ENCODE measurements around the gene RNF220.

Gene RNF220

DNA sequence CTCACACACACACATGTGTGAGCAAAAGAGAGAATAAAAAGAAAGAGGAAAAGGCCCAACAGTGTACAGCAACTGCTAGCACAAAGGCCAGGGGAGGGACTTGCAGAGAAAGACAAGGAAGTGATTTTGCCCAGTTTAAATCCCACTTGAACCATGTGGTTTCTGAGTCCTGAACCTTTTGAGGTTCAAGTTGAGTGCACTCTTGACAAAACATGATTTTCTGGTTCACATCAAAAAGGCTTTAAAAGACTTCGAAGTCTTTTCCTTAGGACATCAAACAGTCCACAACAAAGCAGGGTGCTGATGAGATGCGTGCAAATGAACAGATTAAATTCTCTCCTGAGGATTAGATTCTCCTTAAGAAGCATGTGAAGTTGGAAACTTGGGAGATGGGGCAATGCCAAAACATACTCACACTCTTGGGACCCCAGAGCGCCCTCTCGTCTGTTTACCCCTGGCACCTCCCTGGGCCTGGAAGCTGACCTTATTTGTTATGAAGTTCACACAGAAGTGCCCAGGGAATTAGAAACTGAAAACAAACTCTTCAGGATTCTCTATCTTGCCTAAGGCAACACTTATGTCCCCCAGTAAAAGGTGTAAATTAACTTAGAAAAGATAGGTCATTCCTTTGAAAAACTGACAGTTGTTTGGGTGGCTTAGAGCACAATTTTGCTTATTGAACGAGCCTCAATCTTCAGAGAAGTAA is 31.5 kb downstream of the RNF220 start:
- no peak for DNase-seq (ENCODE audit: low read depth)

DNA sequence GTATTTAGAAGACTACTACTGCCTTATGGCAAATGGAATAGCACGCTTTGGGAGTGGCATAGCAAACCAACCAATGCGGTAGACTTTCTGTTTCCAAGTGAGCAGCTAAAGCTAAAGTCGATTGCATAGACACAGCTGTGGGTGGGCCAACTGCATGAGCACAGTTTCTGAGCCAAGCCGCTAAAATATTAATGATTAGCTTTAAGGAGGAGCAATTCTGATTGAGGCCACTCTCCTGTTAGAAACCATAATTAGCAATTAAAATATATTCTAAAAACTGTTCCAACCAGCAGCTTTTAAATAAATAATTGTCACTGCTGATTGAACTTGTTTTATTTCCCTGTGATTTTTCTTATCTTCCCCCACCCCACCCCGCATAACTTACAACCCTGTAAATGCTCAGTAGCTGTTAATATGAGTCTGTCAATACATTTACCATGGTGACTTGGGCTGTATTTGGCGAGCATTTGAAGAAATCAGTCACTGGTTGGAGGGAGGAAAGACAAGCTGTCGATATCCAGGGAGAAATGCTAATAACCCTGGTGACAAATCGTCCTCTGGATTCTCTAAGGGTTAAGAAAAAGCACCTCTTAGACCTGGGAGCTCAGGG is 32.2 kb downstream of the RNF220 start:
- no peak for DNase-seq (ENCODE audit: low read depth)

DNA sequence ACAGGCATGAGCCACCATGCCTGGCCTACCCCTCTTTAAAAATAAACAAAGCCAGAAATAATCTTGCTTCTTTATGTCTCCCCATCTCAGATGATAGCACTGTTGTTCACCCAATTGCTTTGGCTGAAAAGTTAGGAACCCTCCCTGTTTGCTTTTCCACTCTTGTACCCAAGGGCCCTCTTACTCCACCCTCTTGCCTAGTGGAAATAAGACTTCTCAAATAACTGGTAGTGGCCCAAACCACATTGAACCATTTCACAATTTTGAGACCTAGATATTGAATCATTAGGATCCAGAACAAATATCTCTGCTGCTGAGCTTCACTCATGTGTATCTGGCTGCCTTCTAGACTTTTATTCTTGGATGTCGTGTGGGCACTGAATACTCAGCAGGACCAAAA is 37.7 kb downstream of the RNF220 start:
- DNase-seq (ENCODE audit: low read depth), result no peak

DNA sequence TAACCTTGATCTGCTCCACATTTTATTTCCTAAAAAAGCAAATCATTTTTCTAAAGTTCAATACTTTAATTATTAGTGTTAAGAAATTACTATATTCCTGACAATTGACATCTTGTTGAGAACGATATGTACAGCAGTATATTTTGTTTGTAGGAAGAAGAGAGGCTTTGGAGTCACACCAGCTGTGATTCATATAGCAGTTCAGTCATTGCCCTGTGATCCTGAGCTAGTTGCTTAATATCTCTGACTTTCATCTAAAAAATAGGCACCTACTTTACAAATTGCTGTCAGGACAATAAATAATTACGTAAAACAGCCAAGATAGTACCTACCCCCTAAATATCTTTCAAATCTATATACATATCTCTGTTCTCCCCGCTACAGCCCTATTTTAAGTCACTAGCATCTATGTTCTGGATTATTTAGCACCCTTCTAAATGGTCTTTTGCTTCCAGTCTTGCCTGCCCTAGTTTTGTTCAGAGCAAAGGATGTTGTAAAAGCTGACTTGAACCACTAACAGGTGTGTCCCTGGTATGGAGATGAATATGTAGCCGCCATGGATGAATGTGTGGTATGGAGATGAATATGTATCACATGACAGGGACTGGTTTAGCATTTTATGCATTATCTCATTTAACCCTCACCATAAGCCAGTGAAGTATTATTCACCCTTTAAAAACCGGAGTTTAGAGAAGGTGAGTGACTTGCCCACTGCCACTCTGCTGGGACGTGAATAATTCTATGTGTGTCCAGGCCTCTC is 42.2 kb downstream of the RNF220 start:
- no peak for DNase-seq (ENCODE audit: low read depth)

DNA sequence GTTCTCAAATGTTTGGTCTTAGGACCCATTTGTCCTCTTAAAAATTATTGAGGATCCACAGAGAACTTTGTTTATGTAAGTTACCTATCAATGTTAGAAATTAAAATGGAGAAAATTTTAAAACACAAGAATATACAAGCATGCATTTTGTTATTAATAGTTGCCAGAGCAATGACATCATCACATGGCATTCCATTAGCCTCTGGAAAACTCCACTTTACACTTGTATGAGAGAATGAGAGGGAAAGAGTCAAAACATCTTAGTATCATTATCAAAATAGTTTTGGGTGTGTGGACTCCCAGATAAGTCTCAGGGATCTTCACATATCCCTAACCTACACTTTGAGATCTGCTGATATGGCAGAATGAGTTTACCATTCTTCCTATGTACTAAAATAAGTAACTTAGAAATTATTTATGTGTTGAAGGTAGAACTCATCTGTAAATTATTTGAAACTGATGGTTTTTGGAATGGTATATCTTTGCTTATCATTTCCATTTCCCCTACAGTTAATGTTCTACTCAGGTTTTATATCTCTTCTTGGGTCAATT is 48.8 kb downstream of the RNF220 start:
- DNase-seq (ENCODE audit: low read depth), result no peak

DNA sequence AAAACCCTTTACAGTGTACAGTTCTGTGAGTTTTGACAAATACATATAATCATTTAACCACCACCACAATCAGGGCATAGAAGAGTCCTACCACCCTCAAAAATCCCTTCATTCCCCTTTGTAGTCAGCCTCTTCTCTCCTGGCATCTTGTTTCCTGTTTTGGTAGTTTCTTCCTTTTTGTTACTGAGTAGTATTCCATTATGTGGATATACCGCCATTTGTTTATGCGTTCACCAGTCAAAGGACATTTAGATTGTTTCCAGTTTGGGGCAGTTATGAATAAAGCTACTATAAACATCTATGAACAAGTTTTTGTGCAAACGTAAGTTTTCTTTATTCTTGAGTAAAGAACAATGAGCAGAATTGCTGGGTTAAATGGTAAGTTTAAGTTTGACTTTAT is 49.6 kb downstream of the RNF220 start:
- DNase-seq (ENCODE audit: low read depth), result no peak

DNA sequence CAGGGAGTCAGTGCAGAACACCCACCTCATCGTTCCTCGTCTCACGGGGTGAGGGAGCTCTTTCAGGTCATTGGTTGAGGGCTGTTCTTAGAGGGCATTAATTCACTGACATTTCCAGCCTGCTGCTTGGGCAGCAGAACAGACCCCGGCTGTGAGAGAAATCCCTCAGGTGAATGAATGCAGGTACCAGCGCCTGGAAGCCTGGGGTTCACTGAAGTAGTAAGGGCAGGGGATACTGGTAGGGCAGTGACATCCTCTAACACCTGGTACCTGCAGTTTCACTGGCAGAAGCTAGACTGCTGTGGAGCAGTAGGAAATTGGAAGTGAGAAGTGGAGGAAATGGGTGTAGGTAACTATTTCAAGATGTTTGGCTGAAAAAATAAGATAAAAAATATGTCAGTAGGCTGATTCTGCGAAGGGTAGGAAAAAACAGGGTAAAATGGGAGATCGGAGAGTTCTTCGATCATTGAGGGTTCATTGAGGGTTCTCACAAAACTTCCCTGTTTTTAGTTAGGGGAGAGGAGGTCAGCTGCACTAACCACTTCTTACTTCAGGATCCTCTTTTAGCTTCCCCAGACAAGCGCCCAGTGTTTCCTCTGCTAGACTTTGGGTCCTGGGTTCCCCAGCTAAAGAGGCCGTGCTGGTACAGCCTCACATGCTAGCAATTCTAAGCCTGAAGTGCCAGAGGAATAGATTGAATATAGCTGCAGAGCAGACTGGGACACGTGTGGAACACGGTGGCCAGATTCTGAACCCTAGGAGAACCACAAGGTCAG is 55.2 kb downstream of the RNF220 start:
- no peak for DNase-seq (ENCODE audit: low read depth)

DNA sequence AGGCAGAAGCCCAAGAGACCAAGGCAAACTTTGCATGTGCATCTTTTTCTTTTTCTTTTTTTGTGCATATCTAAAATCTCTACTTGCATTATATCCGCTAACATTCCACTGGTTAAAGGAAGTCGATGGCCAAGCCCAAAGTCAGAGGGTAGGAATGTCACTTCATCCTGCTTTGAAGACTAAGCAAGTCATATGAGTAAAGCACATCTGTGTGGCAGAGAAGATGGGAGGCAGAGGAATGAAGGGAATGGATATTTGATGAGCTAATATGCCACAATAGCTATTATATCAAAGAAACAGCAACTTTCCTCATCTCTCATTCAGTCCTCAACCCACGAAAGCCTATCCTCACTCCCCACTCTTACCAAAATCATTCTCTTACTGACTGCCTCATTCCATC is 59.3 kb downstream of the RNF220 start:
- no peak for DNase-seq (ENCODE audit: low read depth)

DNA sequence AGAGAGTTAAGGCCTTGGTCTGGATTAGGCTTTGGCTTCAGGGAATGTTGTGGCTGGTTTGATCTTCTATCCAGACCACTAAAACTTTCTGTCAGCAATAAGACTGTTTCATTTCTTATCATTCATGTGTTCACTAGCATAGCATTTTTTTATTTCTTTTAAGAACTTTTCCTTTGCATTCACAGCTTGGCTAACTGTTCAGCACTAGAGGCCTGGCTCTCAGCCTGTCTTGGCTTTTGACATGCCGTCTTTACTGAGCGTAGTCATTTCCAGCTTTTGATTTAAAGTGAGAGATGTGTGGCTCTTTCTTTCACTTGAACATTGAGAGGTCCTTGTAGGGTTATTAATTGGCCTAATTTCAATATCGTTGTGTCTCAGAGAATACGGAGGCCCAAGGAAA is 62.5 kb downstream of the RNF220 start:
- no peak for DNase-seq (ENCODE audit: low read depth)

DNA sequence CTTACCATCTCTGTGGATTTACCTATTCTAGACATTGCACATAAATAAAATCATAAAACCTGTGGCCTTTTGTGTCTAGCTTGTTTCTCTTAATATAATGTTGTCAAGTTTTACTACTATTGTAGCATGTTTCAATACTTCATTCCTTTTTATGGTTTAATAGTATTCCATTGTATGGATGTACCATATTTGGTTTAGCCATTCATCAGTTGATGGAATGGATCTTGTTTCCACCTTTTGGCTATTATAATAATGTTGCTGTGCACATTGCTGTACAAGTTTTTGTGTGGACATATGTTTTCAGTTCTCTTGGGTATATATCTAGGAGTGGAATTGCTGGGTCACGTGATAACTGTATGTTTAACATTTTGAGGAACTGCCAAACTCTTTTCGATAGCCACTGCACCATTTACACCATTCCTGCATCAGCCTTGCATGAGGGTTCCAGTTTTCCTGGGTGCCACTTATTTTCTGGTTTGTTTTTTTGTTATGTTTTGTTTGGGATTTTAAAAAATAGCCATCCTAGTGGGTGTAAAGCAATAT is 66.9 kb downstream of the RNF220 start:
- no peak for DNase-seq (ENCODE audit: low read depth)

DNA sequence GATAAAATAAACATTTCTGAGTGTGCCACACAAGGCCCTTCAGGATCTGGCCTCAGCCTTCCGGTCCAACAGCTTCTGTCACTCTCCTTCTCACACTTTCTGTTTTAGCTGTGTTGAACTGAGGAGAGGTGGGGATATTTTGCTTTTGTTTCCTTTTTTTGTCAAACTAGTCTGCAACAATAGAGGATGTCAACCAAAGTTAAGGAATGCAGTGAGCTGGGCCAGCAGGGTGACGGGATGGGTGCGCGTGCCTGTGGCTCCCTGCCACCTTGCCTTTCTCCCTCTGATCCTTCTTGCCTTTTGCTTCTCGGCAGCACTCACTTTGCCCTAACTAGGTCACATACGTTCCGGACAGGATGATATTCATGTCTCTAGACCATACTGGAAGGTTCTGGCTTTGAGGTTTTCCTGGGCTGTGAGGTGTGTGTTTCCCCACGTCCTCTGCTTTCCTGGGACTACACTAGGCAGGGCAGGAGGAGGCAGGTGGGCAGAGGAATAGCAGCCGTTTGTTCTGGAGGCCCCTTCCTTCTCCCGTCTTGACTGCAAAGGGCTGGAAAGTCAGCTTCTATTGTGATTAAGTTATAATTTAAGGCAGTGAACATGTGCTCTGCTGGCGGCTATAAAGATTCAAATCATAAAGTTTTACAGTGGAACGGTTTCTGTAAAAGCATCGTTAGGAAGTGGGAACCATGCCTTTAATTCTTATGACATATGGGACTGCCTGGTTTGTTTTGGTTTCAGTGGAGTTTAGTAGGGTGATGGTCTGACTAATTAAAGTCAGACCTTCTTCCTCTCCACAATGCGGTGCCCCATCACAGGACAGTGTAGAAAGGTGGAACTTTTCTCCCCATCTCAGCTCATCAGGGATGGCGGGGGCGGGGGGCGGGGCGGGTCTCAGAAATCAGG is 67.8 kb downstream of the RNF220 start:
- no peak for DNase-seq (ENCODE audit: low read depth)

DNA sequence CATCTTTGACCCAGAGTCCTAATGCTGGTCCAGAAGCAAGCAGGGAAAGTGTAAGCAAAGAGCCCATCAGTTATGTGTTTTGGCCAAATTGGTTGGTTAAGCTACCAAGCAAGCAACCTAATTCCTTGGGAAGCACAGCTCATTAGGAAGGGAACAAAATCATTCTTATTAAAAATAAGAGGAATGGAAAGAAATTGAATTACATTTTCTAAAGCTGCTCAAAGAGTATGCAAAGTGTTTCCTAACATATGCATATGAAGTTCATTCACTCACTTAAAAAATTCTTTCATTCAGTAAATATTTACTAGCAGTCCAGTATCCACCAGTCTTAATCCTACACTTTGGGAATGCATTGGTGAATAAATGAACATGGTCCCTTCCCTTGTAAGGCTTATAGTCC is 71.8 kb downstream of the RNF220 start:
- no peak for DNase-seq (ENCODE audit: low read depth)

DNA sequence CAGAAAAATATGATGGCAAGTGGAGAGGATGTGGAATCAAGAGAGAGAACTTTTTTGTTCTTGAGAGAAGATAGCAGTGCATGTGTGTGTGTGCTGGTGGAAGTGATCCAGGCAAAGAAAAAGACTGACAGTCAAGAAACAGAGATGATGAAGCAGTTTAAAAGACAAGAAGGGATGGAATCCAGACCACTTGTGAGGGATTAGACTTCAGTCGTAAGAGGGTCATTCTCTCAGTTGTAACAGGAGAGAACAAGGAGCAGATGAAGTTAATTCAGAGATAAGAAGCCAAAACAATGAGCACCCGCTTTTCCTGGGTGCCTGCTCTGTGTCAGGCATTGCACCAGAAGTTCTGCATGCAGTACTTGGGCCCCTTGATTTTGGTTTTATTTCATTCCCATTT is 76.6 kb downstream of the RNF220 start:
- DNase-seq (ENCODE audit: low read depth), result no peak

DNA sequence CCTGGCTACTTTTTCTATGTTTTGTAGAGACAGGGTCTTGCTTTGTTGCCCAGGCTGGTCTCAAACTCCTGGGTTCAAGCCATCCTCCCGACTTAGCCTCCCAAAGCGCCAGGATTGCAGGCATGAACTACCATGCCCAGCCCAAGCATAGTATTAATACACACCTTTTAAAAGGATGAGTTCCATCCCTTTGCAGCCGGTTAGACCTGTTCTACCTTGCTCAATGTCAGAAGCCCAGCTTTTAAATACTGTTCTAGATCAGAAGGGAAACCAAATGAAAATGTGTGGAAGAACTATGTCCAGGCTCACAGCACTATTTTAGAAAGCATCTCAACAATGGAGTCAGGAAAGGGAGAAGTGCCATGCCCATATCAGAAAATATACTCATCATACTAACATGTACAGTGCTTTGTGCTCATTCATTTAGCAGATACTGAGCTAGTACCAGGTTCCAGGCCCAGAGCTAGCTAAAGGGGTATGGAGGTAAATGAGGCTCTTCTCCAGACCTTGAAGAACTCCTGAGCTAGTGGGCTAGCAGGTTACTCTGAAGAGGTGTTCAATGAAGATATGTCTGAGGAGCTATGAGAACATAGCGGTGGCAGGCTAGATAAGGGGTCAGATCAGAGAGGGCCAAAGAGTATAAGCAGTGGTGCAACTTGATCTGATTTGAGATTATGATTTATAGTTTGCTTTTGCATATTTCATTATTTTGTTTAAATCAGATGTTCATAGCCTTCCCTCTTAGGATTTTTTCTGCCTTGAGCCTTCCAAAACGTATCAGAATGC is 78.2 kb downstream of the RNF220 start:
- no peak for DNase-seq (ENCODE audit: low read depth)

DNA sequence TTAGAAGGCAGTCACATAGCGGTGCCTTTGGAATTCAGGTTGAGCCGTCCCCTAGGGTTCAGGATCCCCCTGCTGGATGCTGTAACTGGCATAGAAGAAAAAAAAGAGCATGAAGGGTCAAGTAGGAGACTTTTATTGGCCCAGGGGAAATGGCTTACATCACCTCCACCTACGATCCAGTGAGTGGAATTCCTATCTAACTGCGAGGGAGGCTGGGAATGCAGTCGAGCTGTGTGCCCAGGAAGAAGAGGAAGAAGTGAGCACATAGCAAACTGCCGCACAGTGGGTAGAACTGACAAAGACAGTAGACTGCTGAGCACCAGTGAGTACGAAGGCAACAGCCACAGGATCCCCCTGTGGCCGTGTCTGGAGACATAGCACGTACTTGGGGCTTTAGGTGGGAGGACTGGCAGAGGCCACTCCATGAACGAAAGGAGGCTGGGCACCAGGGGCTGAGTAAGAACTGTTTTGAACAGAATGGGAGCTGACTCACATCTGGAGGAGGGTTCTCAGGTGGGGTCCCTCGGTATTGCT is 79.2 kb downstream of the RNF220 start:
- no peak for DNase-seq (ENCODE audit: low read depth)

DNA sequence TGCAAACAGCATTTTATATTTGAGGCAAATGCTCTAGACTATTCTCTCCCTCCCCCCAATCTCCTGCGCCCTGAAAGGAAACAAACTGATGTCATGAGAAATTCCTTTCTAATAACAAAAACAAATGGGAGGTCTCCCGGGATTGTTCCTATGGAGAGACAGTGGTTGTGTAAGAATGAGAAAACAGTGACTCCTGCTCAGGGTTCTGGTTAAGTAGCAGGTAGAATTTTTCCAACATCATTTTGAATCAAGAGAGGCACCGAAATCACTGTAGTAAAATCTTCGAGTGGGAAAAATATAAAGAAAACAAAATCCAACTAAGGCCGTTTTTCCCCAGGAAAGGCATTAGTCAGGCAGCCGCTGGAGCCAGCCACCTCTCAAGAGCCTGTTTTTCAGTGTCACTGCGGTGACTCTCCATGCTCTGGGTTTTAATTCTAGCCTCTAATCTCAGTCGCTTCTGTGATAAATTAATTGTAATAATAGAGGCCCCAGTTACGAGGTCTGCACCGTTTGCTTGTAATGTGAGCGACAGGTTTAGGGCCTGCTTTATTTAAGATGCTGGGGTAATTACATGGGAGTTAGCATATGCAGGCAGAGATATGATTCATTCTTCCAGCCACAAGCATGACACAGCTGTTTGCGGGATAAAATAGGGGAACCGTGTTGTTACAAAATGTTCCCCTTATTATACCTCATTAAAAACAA is 80.3 kb downstream of the RNF220 start:
- no peak for DNase-seq (ENCODE audit: low read depth)

DNA sequence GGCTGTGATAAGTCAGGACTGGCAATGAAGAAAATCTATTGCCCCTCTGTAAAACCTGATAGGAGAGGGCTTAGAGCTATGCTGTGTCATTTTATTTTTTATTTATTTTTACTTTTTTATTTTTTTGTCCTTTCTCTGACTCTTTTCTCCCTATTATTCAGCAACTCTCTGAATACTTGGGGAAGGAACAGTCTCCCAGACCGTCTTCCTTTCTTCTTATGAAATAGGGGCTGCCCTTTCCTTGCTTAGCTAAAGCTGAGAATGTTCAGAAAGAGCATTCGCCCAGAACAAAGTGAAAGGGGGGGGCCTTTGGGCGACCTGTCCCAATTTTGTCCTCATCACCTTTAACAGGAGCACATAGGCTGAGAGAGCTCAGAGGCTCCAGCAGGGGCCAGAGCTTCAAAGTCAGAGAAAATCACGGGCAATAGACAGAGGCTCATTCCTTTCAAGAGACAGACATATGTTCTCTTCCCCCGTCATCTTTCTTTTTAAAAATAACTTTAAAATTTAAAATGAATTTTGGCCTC is 80.9 kb downstream of the RNF220 start:
- no peak for DNase-seq (ENCODE audit: low read depth)

DNA sequence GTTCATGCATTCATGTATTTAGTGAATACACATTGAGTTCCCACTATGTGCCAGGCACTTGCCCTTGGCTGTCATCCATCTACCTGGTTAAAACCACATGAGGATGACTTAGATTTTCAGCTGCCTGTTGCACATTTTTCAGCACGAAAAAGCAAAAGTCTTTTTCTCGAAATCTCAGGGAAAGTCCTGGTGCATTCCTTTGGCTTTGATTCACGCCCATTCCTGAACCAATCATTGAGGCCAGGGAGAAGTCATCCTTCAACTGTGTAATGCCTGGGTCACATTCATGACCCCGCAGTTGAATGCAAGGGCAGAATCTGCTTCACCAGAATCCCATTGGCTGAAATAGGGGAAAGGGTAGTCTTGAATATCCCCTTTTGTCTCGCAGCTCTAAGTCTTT is 84.4 kb downstream of the RNF220 start:
- no peak for DNase-seq (ENCODE audit: low read depth)
